HEK293 (cell line): ENCODE measurements around the gene COX8A.

Experiments used
- CTCF ChIA-PET: fragments of 350-600 bp; formaldehyde crosslinking; extraction: SDS; loops from one replicate; lab custom pipeline; 2021; ENCODE audit warnings: antibody characterized with exemption; lab: Yijun Ruan, JAX
- POLR2A ChIA-PET: fragments of 300-600 bp; formaldehyde crosslinking; extraction: SDS; loops from one replicate; lab custom pipeline; 2020; ENCODE audit warnings: antibody characterized with exemption, inconsistent platforms; lab: Yijun Ruan, JAX
- H3K27ac ChIP-seq: fragments of 200-500 bp; sonication (Bioruptor generic); 2 replicates; pipeline ENCODE4 v1.5.1; 2014; ENCODE audit warnings: low read depth, low read length, control low read depth, inconsistent platforms; ENCODE audit errors: extremely low read depth
- H3K36me3 ChIP-seq, 2 experiments: fragments of 200-500 bp in 1 of 2; sonication (Bioruptor generic) in 1 of 2; 1 replicate in 1 of 2; 2 replicates in 1 of 2; pipeline ENCODE4 v1.5.1; 2014 to 2017; ENCODE audit warnings: inconsistent platforms in 2 of 2, low read length in 2 of 2; ENCODE audit not compliant: control insufficient read depth in 2 of 2, insufficient read depth in 1 of 2
- H3K4me1 ChIP-seq: fragments of 200-500 bp; sonication (Bioruptor generic); 2 replicates; pipeline ENCODE4 v1.5.1; 2014; ENCODE audit warnings: mild to moderate bottlenecking, low read length, inconsistent platforms; ENCODE audit not compliant: control insufficient read depth, insufficient read depth
- H3K4me3 ChIP-seq: 2 replicates; pipeline ENCODE4 v1.5.1; 2011; ENCODE audit warnings: low read depth, mild to moderate bottlenecking, control low read depth, low read length, moderate library complexity
- H3K9me3 ChIP-seq: fragments of 200-500 bp; sonication (Bioruptor generic); 2 replicates; pipeline ENCODE4 v1.5.1; 2014; ENCODE audit warnings: low read depth, low read length, inconsistent platforms; ENCODE audit not compliant: control insufficient read depth, insufficient read depth
- BCL11B ChIP-seq: fragments of 450-650 bp; formaldehyde crosslinking; IDR thresholded peaks from 2 replicates; pipeline ENCODE4 v1.5.1; 2016; ENCODE audit warnings: low read depth, missing biosample characterization, missing genetic modification characterization
- HOXA7 ChIP-seq: sonication (generic); formaldehyde crosslinking; IDR thresholded peaks from 2 replicates; pipeline ENCODE4 v1.8.1; 2022; ENCODE audit warnings: missing genetic modification reagents, borderline replicate concordance
- MEIS1 ChIP-seq: sonication (generic); formaldehyde crosslinking; IDR thresholded peaks from 2 replicates; pipeline ENCODE4 v1.8.1; 2022; ENCODE audit warnings: missing genetic modification reagents, mild to moderate bottlenecking, borderline replicate concordance
- PRDM1 ChIP-seq: fragments of 450-650 bp; formaldehyde crosslinking; IDR thresholded peaks from 2 replicates; pipeline ENCODE4; 2016; ENCODE audit warnings: missing biosample characterization, missing genetic modification characterization
- PRDM10 ChIP-seq: fragments of 450-650 bp; formaldehyde crosslinking; IDR thresholded peaks from 2 replicates; pipeline ENCODE4 v1.5.1; 2016; ENCODE audit warnings: missing biosample characterization, missing genetic modification characterization
- SP7 ChIP-seq: fragments of 450-650 bp; formaldehyde crosslinking; IDR thresholded peaks from 2 replicates; pipeline ENCODE4 v1.5.1; 2016; ENCODE audit warnings: missing biosample characterization, missing genetic modification characterization
- ZBTB11 ChIP-seq: fragments of 450-650 bp; formaldehyde crosslinking; conservative IDR thresholded peaks from 2 replicates; pipeline ENCODE4 v1.5.1; 2016; ENCODE audit warnings: low read depth, missing biosample characterization, missing genetic modification characterization
- ZBTB20 ChIP-seq: fragments of 450-650 bp; formaldehyde crosslinking; IDR thresholded peaks from 2 replicates; pipeline ENCODE4 v1.5.1; 2016; ENCODE audit warnings: missing biosample characterization, missing genetic modification characterization
- ZBTB48 ChIP-seq: fragments of 450-650 bp; formaldehyde crosslinking; IDR thresholded peaks from 2 replicates; pipeline ENCODE4 v1.5.1; 2016; ENCODE audit warnings: missing biosample characterization, missing genetic modification characterization
- ZEB2 ChIP-seq: fragments of 450-650 bp; formaldehyde crosslinking; IDR thresholded peaks from 2 replicates; pipeline ENCODE4 v1.5.1; 2016; ENCODE audit warnings: missing biosample characterization, missing genetic modification characterization
- ZNF112 ChIP-seq: fragments of 450-650 bp; formaldehyde crosslinking; IDR thresholded peaks from 2 replicates; pipeline ENCODE4 v1.5.0; 2017; ENCODE audit warnings: missing biosample characterization, missing genetic modification characterization
- ZNF121 ChIP-seq: fragments of 450-650 bp; formaldehyde crosslinking; IDR thresholded peaks from 2 replicates; pipeline ENCODE4 v1.5.1; 2016; ENCODE audit warnings: missing biosample characterization, missing genetic modification characterization
- ZNF18 ChIP-seq: fragments of 450-650 bp; formaldehyde crosslinking; IDR thresholded peaks from 2 replicates; pipeline ENCODE4 v1.5.1; 2016; ENCODE audit warnings: missing biosample characterization, missing genetic modification characterization
- ZNF223 ChIP-seq: fragments of 450-650 bp; formaldehyde crosslinking; IDR thresholded peaks from 2 replicates; pipeline ENCODE4 v1.5.1; 2016; ENCODE audit warnings: missing biosample characterization, missing genetic modification characterization
- ZNF24 ChIP-seq: fragments of 450-650 bp; formaldehyde crosslinking; IDR thresholded peaks from 2 replicates; pipeline ENCODE4 v1.5.1; 2016; ENCODE audit warnings: missing biosample characterization, missing genetic modification characterization
- ZNF335 ChIP-seq: fragments of 450-650 bp; formaldehyde crosslinking; conservative IDR thresholded peaks from 2 replicates; pipeline ENCODE4 v1.5.1; 2016; ENCODE audit warnings: missing biosample characterization, missing genetic modification characterization
- ZNF366 ChIP-seq: fragments of 450-650 bp; formaldehyde crosslinking; conservative IDR thresholded peaks from 2 replicates; pipeline ENCODE4 v1.5.1; 2016; ENCODE audit warnings: missing biosample characterization, missing genetic modification characterization
- ZNF398 ChIP-seq: fragments of 450-650 bp; formaldehyde crosslinking; IDR thresholded peaks from 2 replicates; pipeline ENCODE4 v1.5.1; 2017; ENCODE audit warnings: missing biosample characterization, missing genetic modification characterization
- ZNF514 ChIP-seq: fragments of 450-650 bp; formaldehyde crosslinking; IDR thresholded peaks from 2 replicates; pipeline ENCODE4 v1.5.1; 2016; ENCODE audit warnings: missing biosample characterization, missing genetic modification characterization
- ZNF585B ChIP-seq: fragments of 450-650 bp; formaldehyde crosslinking; IDR thresholded peaks from 2 replicates; pipeline ENCODE4 v1.5.1; 2016; ENCODE audit warnings: missing biosample characterization, missing genetic modification characterization
- ZNF600 ChIP-seq: fragments of 450-650 bp; formaldehyde crosslinking; IDR thresholded peaks from 2 replicates; pipeline ENCODE4 v1.5.1; 2016; ENCODE audit warnings: missing biosample characterization, missing genetic modification characterization
- ZXDB ChIP-seq: fragments of 450-650 bp; formaldehyde crosslinking; IDR thresholded peaks from 2 replicates; pipeline ENCODE4 v1.5.1; 2016; ENCODE audit warnings: missing biosample characterization, missing genetic modification characterization
- TF ChIP-seq, protein P1 (sequence below): fragments of 450-650 bp; formaldehyde crosslinking; IDR thresholded peaks from 2 replicates; pipeline ENCODE4 v1.5.1; 2016; ENCODE audit warnings: missing biosample characterization, missing genetic modification characterization
- TF ChIP-seq, protein P2 (sequence below): fragments of 450-650 bp; formaldehyde crosslinking; IDR thresholded peaks from 2 replicates; pipeline ENCODE4 v1.5.1; 2017; ENCODE audit warnings: missing biosample characterization, mild to moderate bottlenecking, missing genetic modification characterization, moderate library complexity

COX8A gene

DNA sequence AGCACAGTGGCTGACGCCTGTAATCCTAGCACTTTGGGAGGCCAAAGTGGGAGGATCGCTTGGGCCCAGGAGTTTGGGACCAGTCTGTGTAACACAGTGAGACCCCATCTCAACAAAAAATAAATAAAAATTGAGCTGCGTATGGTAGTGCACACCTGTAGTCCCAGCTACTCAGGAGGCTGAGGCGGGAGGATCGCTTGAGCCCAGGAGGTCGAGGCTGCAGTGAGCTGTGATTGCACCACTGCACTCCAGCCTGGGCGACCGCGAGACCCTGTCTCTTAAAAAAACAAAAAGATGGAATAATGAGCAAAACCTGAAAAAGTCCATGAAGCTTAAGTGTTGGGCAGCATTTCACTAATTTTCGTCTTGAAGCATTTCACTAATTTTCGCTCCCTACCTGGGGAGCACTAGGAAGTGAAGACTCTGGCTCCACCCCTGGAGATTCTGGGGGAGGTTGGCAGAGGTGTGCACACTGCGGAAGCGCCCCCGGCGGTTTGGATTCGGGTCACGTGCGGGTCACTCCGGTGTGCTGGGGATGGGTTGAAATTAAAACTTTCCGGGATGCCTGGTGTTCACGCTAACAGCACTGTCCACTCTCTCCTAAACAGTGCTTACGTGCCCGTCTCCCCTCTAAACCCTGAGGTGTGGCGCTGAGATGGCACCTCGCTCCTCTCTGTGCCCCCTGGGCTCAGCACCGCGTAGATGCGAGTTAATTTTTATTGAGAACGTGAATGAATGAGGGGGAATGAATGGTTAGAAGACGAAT, 36.5 kb upstream of the COX8A start:
- H3K4me1 ChIP-seq = no peaks in the 10 kb centered on the region
- CTCF ChIA-PET = interaction anchor here (0.7 to 1.3 kb wide), 7 partner anchors 24 to 102 kb away, joined by 3 to 5 read pairs (median 3); no protein-coding TSS in a partner anchor
- TF ChIP-seq ZXDB (0 out of 2 replicates have a peak, but pooled peaks have one; percentile 49), ZBTB48 (no peak), ZNF600 (tag by site-specific recombination) (no peak), ZNF112 (tag by site-specific recombination) (no peak), ZNF121 (tag by site-specific recombination) (no peak), PRDM1 (tag by site-specific recombination) (peak; percentile 79), SP7 (tag by site-specific recombination) (peak; percentile 73), ZNF366 (peak; percentile 80), HOXA7 (no peak), ZNF514 (tag by site-specific recombination) (no peak), ZNF18 (tag by site-specific recombination) (peak; percentile 41; the same call in 1 of the 2 replicates), PRDM10 (peak; percentile 80), ZNF223 (tag by site-specific recombination) (no peak), BCL11B (no peak), ZNF585B (tag by site-specific recombination) (no peak), ZNF24 (tag by site-specific recombination) (peak; percentile 81), ZBTB20 (tag by site-specific recombination) (peak; percentile 43; the same call in 1 of the 2 replicates), ZNF398 (tag by site-specific recombination) (0 out of 2 replicates have a peak, but pooled peaks have one; percentile 10), MEIS1 (CRISPR knock-in tag) (no peak), ZBTB11 (tag by site-specific recombination) (peak; percentile 53; the same call in 1 of the 2 replicates), ZNF335 (tag by site-specific recombination) (peak; percentile 49), ZEB2 (tag by site-specific recombination) (0 out of 2 replicates have a peak, but pooled peaks have one; percentile 66)
- TF ChIP-seq, protein P1, sequence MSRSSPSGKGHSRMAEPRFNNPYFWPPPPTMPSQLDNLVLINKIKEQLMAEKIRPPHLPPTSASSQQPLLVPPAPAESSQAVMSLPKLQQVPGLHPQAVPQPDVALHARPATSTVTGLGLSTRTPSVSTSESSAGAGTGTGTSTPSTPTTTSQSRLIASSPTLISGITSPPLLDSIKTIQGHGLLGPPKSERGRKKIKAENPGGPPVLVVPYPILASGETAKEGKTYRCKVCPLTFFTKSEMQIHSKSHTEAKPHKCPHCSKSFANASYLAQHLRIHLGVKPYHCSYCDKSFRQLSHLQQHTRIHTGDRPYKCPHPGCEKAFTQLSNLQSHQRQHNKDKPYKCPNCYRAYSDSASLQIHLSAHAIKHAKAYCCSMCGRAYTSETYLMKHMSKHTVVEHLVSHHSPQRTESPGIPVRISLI (tag by site-specific recombination) = no peak
- TF ChIP-seq, protein P2, sequence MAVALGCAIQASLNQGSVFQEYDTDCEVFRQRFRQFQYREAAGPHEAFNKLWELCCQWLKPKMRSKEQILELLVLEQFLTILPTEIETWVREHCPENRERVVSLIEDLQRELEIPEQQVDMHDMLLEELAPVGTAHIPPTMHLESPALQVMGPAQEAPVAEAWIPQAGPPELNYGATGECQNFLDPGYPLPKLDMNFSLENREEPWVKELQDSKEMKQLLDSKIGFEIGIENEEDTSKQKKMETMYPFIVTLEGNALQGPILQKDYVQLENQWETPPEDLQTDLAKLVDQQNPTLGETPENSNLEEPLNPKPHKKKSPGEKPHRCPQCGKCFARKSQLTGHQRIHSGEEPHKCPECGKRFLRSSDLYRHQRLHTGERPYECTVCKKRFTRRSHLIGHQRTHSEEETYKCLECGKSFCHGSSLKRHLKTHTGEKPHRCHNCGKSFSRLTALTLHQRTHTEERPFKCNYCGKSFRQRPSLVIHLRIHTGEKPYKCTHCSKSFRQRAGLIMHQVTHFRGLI (tag by site-specific recombination) = no peak

More for the DNA sequence above, 36.5 kb upstream of the COX8A start:
- H3K27ac ChIP-seq = peak overlapping the region; percentile 57; the same call in 1 of the 2 replicates
- no peaks in the 10 kb centered on the region for H3K9me3 ChIP-seq
- POLR2A ChIA-PET = interaction anchor here (1.9 kb wide), 1 partner anchor 18 kb away, joined by 9 read pairs; no protein-coding TSS in a partner anchor
- H3K36me3 ChIP-seq = peaks cover 0 to 20% of the 10 kb centered on the region in 2 experiments; a peak in 1 of 3 replicates
- H3K4me3 ChIP-seq = peak overlapping the region; percentile 57
